CD4-positive, CD25-positive, alpha-beta regulatory T cell (primary cell): ENCODE measurements around the gene PLEKHA5. TPM values are rescaled to one million over a fixed set of nuclear protein-coding genes. Genes with fewer than 3 reads are reported as not detected.

Experiments
- ATAC-seq, 2 donors: fragments of 150-1000 bp; cut with Tn5 transposase; one replicate each; pipeline ENCODE4 v1.10.0; 2021; ENCODE audit warnings: low read depth in 2 of 2, moderate number of reproducible peaks in 2 of 2, moderate library complexity in 1 of 2
- DNase-seq, 3 donors: peaks; one replicate each; pipeline versions ENCODE4 v3.0.0 to v3.0.0-alpha.2; 2012 to 2022; ENCODE audit warnings: mixed read lengths in 1 of 3
- H3K27ac ChIP-seq: one replicate; pipeline ENCODE4 v1.7.0; 2013; ENCODE audit warnings: mild to moderate bottlenecking, low read length; ENCODE audit not compliant: insufficient read depth, poor library complexity, severe bottlenecking
- H3K27me3 ChIP-seq: one replicate; pipeline ENCODE4 v1.7.0; 2013; ENCODE audit warnings: low read length; ENCODE audit not compliant: control insufficient read depth, insufficient read depth
- H3K36me3 ChIP-seq: one replicate; pipeline ENCODE4 v1.7.0; 2013; ENCODE audit warnings: mild to moderate bottlenecking, low read length, moderate library complexity; ENCODE audit not compliant: control insufficient read depth, insufficient read depth
- H3K4me1 ChIP-seq: 2 replicates; pipeline ENCODE4 v1.7.0; 2013; ENCODE audit warnings: mild to moderate bottlenecking, low read length; ENCODE audit not compliant: insufficient read depth, control insufficient read depth, poor library complexity, severe bottlenecking
- H3K4me3 ChIP-seq: one replicate; pipeline ENCODE4 v1.7.0; 2013; ENCODE audit warnings: low read depth, mild to moderate bottlenecking, low read length, moderate library complexity
- H3K9me3 ChIP-seq, 2 experiments: 1 replicate in 1 of 2; 2 replicates in 1 of 2; pipeline ENCODE4 v1.7.0; 2013; ENCODE audit warnings: low read length in 2 of 2, mild to moderate bottlenecking in 1 of 2, moderate library complexity in 1 of 2; ENCODE audit not compliant: control insufficient read depth in 2 of 2
- H3K27ac Mint-ChIP-seq, 3 donors: one replicate each; pipeline ENCODE4 v1.8.0; 2020 to 2022; ENCODE audit warnings: mild to moderate bottlenecking in 3 of 3, mixed read lengths in 3 of 3, moderate library complexity in 2 of 3
- H3K27me3 Mint-ChIP-seq: one replicate; pipeline ENCODE4 v1.8.0; 2022; ENCODE audit warnings: mild to moderate bottlenecking, mixed read lengths
- H3K36me3 Mint-ChIP-seq: one replicate; pipeline ENCODE4 v1.8.0; 2020; ENCODE audit warnings: mixed read lengths
- H3K4me1 Mint-ChIP-seq, 4 donors: one replicate each; pipeline ENCODE4 v1.8.0; 2020 to 2022; ENCODE audit warnings: mixed read lengths in 4 of 4, mild to moderate bottlenecking in 1 of 4
- H3K4me3 Mint-ChIP-seq, 4 donors: one replicate each; pipeline ENCODE4 v1.8.0; 2020 to 2022; ENCODE audit warnings: mild to moderate bottlenecking in 4 of 4, mixed read lengths in 4 of 4, moderate library complexity in 3 of 4
- H3K9me3 Mint-ChIP-seq, 7 donors: one replicate each; pipeline ENCODE4 v1.8.0; 2020 to 2022; ENCODE audit warnings: mixed read lengths in 7 of 7, mild to moderate bottlenecking in 3 of 7, moderate library complexity in 2 of 7
- polyA plus RNA-seq, 4 donors: library from polyadenylated mRNA; unstranded; fragments of 300-500 nt; fragmentation: Illumina TruSeq; gene quantifications; one replicate each; pipeline ENCODE4 v1.2.3, GENCODE V29; 2021
- total RNA-seq: library from RNA; stranded (reverse); gene quantifications from one replicate; pipeline ENCODE4 v1.2.3, GENCODE V29; 2022

Gene PLEKHA5
- total and polyA plus RNA-seq, 5 donors from 2014 or later, result 1.2 to 14.7 (median 2.9) TPM

GRCh38 chr12:19113464-19113863, 16.1 kb upstream of the PLEKHA5 start:
- ATAC-seq (no peak), DNase-seq (no peak)
- Histone ChIP-seq H3K9me3 (no peaks in the 10 kb centered on the region), H3K27ac (no peak overlapping the region), H3K4me1 (no peaks in the 10 kb centered on the region), H3K27me3 (no peaks in the 10 kb centered on the region), H3K4me3 (no peak overlapping the region), H3K36me3 (no peaks in the 10 kb centered on the region)
- Mint-ChIP-seq H3K4me1 (no peaks in the 10 kb centered on the region), H3K9me3 (peaks cover 0 to 1% (median 0%) of the 10 kb centered on the region in 7 donors), H3K27me3 (no peaks in the 10 kb centered on the region), H3K4me3 (no peak overlapping the region), H3K36me3 (no peaks in the 10 kb centered on the region), H3K27ac (no peak overlapping the region)

GRCh38 chr12:19115285-19115684, 14.2 kb upstream of the PLEKHA5 start:
- Mint-ChIP-seq H3K27me3 (no peaks in the 10 kb centered on the region), H3K27ac (no peak overlapping the region), H3K4me1 (no peaks in the 10 kb centered on the region), H3K4me3 (no peak overlapping the region), H3K9me3 (peaks cover 0 to 1% (median 0%) of the 10 kb centered on the region in 7 donors), H3K36me3 (no peaks in the 10 kb centered on the region)
- H3K27me3 ChIP-seq, result no peaks in the 10 kb centered on the region
- ATAC-seq (no peak), DNase-seq (no peak)
- no peaks in the 10 kb centered on the region for H3K4me1 ChIP-seq
- no peaks in the 10 kb centered on the region for H3K9me3 ChIP-seq
- H3K27ac ChIP-seq, result no peak overlapping the region
- H3K4me3 ChIP-seq, result no peak overlapping the region
- H3K36me3 ChIP-seq, result no peaks in the 10 kb centered on the region

- peaks cover 0 to 4% (median 0%) of the 10 kb centered on the region in 7 donors for H3K9me3 Mint-ChIP-seq
- no peak for ATAC-seq
- H3K4me1 Mint-ChIP-seq, result no peaks in the 10 kb centered on the region
- Histone ChIP-seq H3K9me3 (no peaks in the 10 kb centered on the region), H3K27ac (no peak overlapping the region), H3K27me3 (no peaks in the 10 kb centered on the region), H3K36me3 (no peaks in the 10 kb centered on the region), H3K4me3 (no peak overlapping the region), H3K4me1 (no peaks in the 10 kb centered on the region)
- no peak overlapping the region for H3K27ac Mint-ChIP-seq
- DNase-seq, result no peak
- no peak overlapping the region for H3K4me3 Mint-ChIP-seq
- no peaks in the 10 kb centered on the region for H3K36me3 Mint-ChIP-seq
- peaks cover 4% of the 10 kb centered on the region for H3K27me3 Mint-ChIP-seq
Observed at GRCh38 chr12:19119440-19119839, 10.1 kb upstream of the PLEKHA5 start.

- H3K4me1 ChIP-seq, result no peaks in the 10 kb centered on the region
- no peak overlapping the region for H3K4me3 Mint-ChIP-seq
- H3K36me3 Mint-ChIP-seq, result no peaks in the 10 kb centered on the region
- H3K27me3 Mint-ChIP-seq, result peaks cover 4% of the 10 kb centered on the region
- no peaks in the 10 kb centered on the region for H3K36me3 ChIP-seq
- no peak overlapping the region for H3K4me3 ChIP-seq
- no peaks in the 10 kb centered on the region for H3K27me3 ChIP-seq
- no peaks in the 10 kb centered on the region for H3K9me3 ChIP-seq
- peaks cover 0 to 6% (median 0%) of the 10 kb centered on the region in 4 donors for H3K4me1 Mint-ChIP-seq
- DNase-seq, result no peak
- ATAC-seq, result no peak
- no peak overlapping the region for H3K27ac ChIP-seq
- no peak overlapping the region for H3K27ac Mint-ChIP-seq
- peaks cover 0 to 6% (median 0%) of the 10 kb centered on the region in 7 donors for H3K9me3 Mint-ChIP-seq
Observed at GRCh38 chr12:19120795-19121194, 8.7 kb upstream of the PLEKHA5 start.

GRCh38 chr12:19121449-19122018, 8.0 kb upstream of the PLEKHA5 start:
- no peaks in the 10 kb centered on the region for H3K4me1 ChIP-seq
- Mint-ChIP-seq H3K9me3 (peaks cover 0 to 6% (median 0%) of the 10 kb centered on the region in 7 donors), H3K4me3 (no peak overlapping the region), H3K4me1 (peaks cover 0 to 6% (median 0%) of the 10 kb centered on the region in 4 donors), H3K27ac (no peak overlapping the region), H3K36me3 (no peaks in the 10 kb centered on the region), H3K27me3 (peaks cover 4% of the 10 kb centered on the region)
- DNase-seq, result no peak
- H3K36me3 ChIP-seq, result no peaks in the 10 kb centered on the region
- ATAC-seq, result no peak
- no peaks in the 10 kb centered on the region for H3K9me3 ChIP-seq
- no peaks in the 10 kb centered on the region for H3K27me3 ChIP-seq
- H3K27ac ChIP-seq, result no peak overlapping the region
- H3K4me3 ChIP-seq, result no peak overlapping the region

GRCh38 chr12:19125325-19125724, 4.2 kb upstream of the PLEKHA5 start:
- H3K27ac ChIP-seq, result no peak overlapping the region
- no peaks in the 10 kb centered on the region for H3K36me3 ChIP-seq
- no peak overlapping the region for H3K4me3 ChIP-seq
- Mint-ChIP-seq H3K4me3 (peak overlapping the region in 1 of 4 donors; percentile 26), H3K36me3 (no peaks in the 10 kb centered on the region), H3K27me3 (peaks cover 22% of the 10 kb centered on the region), H3K9me3 (peaks cover 0 to 20% (median 4%) of the 10 kb centered on the region in 7 donors), H3K27ac (no peak overlapping the region), H3K4me1 (peaks cover 0 to 6% (median 2%) of the 10 kb centered on the region in 4 donors)
- no peaks in the 10 kb centered on the region for H3K27me3 ChIP-seq
- peaks cover 5% of the 10 kb centered on the region for H3K4me1 ChIP-seq
- no peak for DNase-seq
- no peak for ATAC-seq
- peaks cover 0 to 7% of the 10 kb centered on the region in 2 experiments for H3K9me3 ChIP-seq

GRCh38 chr12:19127270-19127669, 2.3 kb upstream of the PLEKHA5 start:
- ATAC-seq, result no peak
- Mint-ChIP-seq H3K27me3 (peaks cover 40% of the 10 kb centered on the region), H3K36me3 (no peaks in the 10 kb centered on the region), H3K27ac (no peak overlapping the region), H3K4me1 (peaks cover 7 to 19% (median 13%) of the 10 kb centered on the region in 4 donors), H3K9me3 (peaks cover 0 to 20% (median 4%) of the 10 kb centered on the region in 7 donors), H3K4me3 (no peak overlapping the region)
- Histone ChIP-seq H3K27ac (no peak overlapping the region), H3K4me1 (peaks cover 15% of the 10 kb centered on the region), H3K36me3 (no peaks in the 10 kb centered on the region), H3K27me3 (no peaks in the 10 kb centered on the region), H3K9me3 (peaks cover 0 to 7% of the 10 kb centered on the region in 2 experiments), H3K4me3 (no peak overlapping the region)
- no peak for DNase-seq

GRCh38 chr12:19128485-19128884, 1.0 kb upstream of the PLEKHA5 start:
- Histone ChIP-seq H3K36me3 (no peaks in the 10 kb centered on the region), H3K27me3 (no peaks in the 10 kb centered on the region), H3K4me3 (no peak overlapping the region), H3K4me1 (peaks cover 15% of the 10 kb centered on the region), H3K9me3 (peaks cover 0 to 7% of the 10 kb centered on the region in 2 experiments), H3K27ac (no peak overlapping the region)
- ATAC-seq, result no peak
- peak overlapping the region; percentile 70 to 91 (median 84) for H3K4me3 Mint-ChIP-seq
- peaks cover 0 to 23% (median 4%) of the 10 kb centered on the region in 7 donors for H3K9me3 Mint-ChIP-seq
- no peaks in the 10 kb centered on the region for H3K36me3 Mint-ChIP-seq
- no peak for DNase-seq
- no peak overlapping the region for H3K27ac Mint-ChIP-seq
- peaks cover 44% of the 10 kb centered on the region for H3K27me3 Mint-ChIP-seq
- peaks cover 7 to 19% (median 13%) of the 10 kb centered on the region in 4 donors for H3K4me1 Mint-ChIP-seq
